Pancreas (tissue), 10 donors: ENCODE measurements around the gene APIP. TPM values are rescaled to one million over a fixed set of nuclear protein-coding genes. Genes with fewer than 3 reads are reported as not detected.

ENCODE experiments used
- ATAC-seq, 4 donors: fragments of 200-7000 bp; cut with Tn5 transposase; one replicate each; pipeline versions ENCODE4 v1.8.0 to v1.9.1; 2020; ENCODE audit warnings: mild to moderate bottlenecking in 4 of 4, moderate library complexity in 4 of 4
- DNase-seq, 6 donors: peaks; one replicate each; pipeline ENCODE4 v3.0.0-alpha.2; 2020
- FAIRE-seq: peaks from 2 replicates; lab custom pipeline; 2012; peaks lifted over from hg19 to GRCh38; lab: Jason Lieb, UNC
- H3K27ac ChIP-seq, 4 donors: fragments of 200-600 bp; sonication (generic); 1 replicate in 3 of 4; 2 replicates in 1 of 4; pipeline versions ENCODE4 v1.5.0 to v1.8.0; 2020
- H3K27me3 ChIP-seq, 4 donors: fragments of 200-600 bp; one replicate each; pipeline ENCODE4 v1.8.0; 2021
- H3K36me3 ChIP-seq, 3 donors: fragments of 200-600 bp; sonication (generic) in 1 of 3; one replicate each; pipeline versions ENCODE4 v1.5.0 to v1.8.0; 2020 to 2021
- H3K4me1 ChIP-seq, 3 donors: fragments of 200-600 bp; one replicate each; pipeline ENCODE4 v1.8.0; 2021
- H3K4me3 ChIP-seq, 4 donors: fragments of 200-600 bp; sonication (generic) in 2 of 4; one replicate each; pipeline versions ENCODE4 v1.5.0 to v1.8.0; 2020 to 2021
- H3K9me3 ChIP-seq, 4 donors: fragments of 200-600 bp; one replicate each; pipeline ENCODE4 v1.8.0; 2021
- CTCF ChIP-seq, 4 donors: fragments of 200-600 bp; sonication (generic) in 3 of 4; IDR thresholded peaks; one replicate each; pipeline versions ENCODE4 v1.5.0 to v1.8.0; 2021; ENCODE audit warnings: antibody characterized with exemption in 4 of 4
- WGBS, 2 donors: extraction: QIAGEN DNeasy Blood & Tissue Kit; methylation state at CpG; one replicate each; pipeline ENCODE4 v1.1.7; 2013; 5-methylcytosine and 5-hydroxymethylcytosine counted together
- intact Hi-C, 3 donors: fragments of 100-400 bp; cut with DNase I; formaldehyde crosslinking; loops; one replicate each; pipeline versions ENCODE4 v1.11.1 to v1.14.2; 2022
- polyA plus RNA-seq, 2 donors: library from polyadenylated mRNA; stranded (reverse); fragments of 200-250 nt; gene quantifications; one replicate each; pipeline ENCODE4 v1.2.3, GENCODE V29; 2013
- total RNA-seq, 6 donors: library from RNA; stranded (reverse); fragmentation: NEBNext Ultra II Directional in 4 of 6; extraction: Animal tissue kit (Norgen Biotek cat#: 25700) in 4 of 6; gene quantifications; one replicate each; pipeline versions ENCODE4 v1.2.1 to v1.2.4, GENCODE V29; 2021 to 2023
- donor health status: healthy with polysubstance abuse.
- donor health status: DM: no; HTN: no; CAD: no; lungs with moderate emphysema.
- donor health status: DM: no; HTN: no; CAD: no.
- donor health status: control.
- donor health status: control.
- donor health status: Bipolar disorder and iron deficiency.
- donor health status: DM: yes; HTN: yes; CAD: no.
- donor health status: DM: no; HTN: no; CAD: no.
- donor health status: DM: no; HTN: no; CAD: no.
- donor health status: DM: yes; HTN: yes; CAD: no.

The APIP gene
- total and polyA plus RNA-seq, 8 donors = 12.2 to 21.4 (median 13.9) TPM

GRCh38 chr11:34855021-34855753 lies 61.0 kb downstream of the APIP start:
- intact Hi-C loops = no loop called here
- no peak overlapping the region for H3K4me3 ChIP-seq
- DNase-seq (no peak), ATAC-seq (peak in 1 of 4 donors; percentile 46), FAIRE-seq (no peak)
- 84 to 87% methylated on average over 5 of the region's 5 CpGs for WGBS, 2 donors
- H3K9me3 ChIP-seq = no peaks in the 10 kb centered on the region
- no peak for TF ChIP-seq CTCF (IDR thresholded peaks at IDR 0.05)
- no peaks in the 10 kb centered on the region for H3K4me1 ChIP-seq
- H3K27me3 ChIP-seq = no peaks in the 10 kb centered on the region
- no peak overlapping the region for H3K27ac ChIP-seq
- no peaks in the 10 kb centered on the region for H3K36me3 ChIP-seq

- Histone ChIP-seq H3K27ac (no peak overlapping the region), H3K36me3 (no peaks in the 10 kb centered on the region), H3K9me3 (no peaks in the 10 kb centered on the region), H3K4me3 (no peak overlapping the region), H3K27me3 (no peaks in the 10 kb centered on the region), H3K4me1 (no peaks in the 10 kb centered on the region)
- no peak for TF ChIP-seq CTCF (IDR thresholded peaks at IDR 0.05)
- intact Hi-C loops = no loop called here
- FAIRE-seq (no peak), ATAC-seq (no peak), DNase-seq (no peak)
Observed at GRCh38 chr11:34851916-34852315, 64.3 kb downstream of the APIP start.

- intact Hi-C loops = no loop called here
- Histone ChIP-seq H3K36me3 (no peaks in the 10 kb centered on the region), H3K9me3 (no peaks in the 10 kb centered on the region), H3K27me3 (no peaks in the 10 kb centered on the region), H3K4me1 (no peaks in the 10 kb centered on the region), H3K4me3 (no peak overlapping the region), H3K27ac (no peak overlapping the region)
- ATAC-seq = peak in 2 of 4 donors; percentile 44 to 58
- no peak for FAIRE-seq
- 52 to 67% methylated on average over 4 of the region's 4 CpGs for WGBS, 2 donors
- TF ChIP-seq CTCF (IDR thresholded peaks at IDR 0.05) = no peak
- DNase-seq = no peak
Observed at GRCh38 chr11:34850334-34850733, 65.8 kb downstream of the APIP start.

GRCh38 chr11:34846467-34846866 lies 69.7 kb downstream of the APIP start:
- intact Hi-C loops = no loop called here
- no peak for FAIRE-seq
- Histone ChIP-seq H3K36me3 (no peaks in the 10 kb centered on the region), H3K4me3 (no peak overlapping the region), H3K27me3 (no peaks in the 10 kb centered on the region), H3K27ac (no peak overlapping the region), H3K4me1 (no peaks in the 10 kb centered on the region), H3K9me3 (no peaks in the 10 kb centered on the region)
- no peak for DNase-seq
- 83 to 92% methylated on average over 3 of the region's 3 CpGs for WGBS, 2 donors
- ATAC-seq = no peak
- TF ChIP-seq CTCF (IDR thresholded peaks at IDR 0.05) = no peak

GRCh38 chr11:34844463-34845112 lies 71.6 kb downstream of the APIP start:
- Histone ChIP-seq H3K36me3 (no peaks in the 10 kb centered on the region), H3K27ac (no peak overlapping the region), H3K27me3 (no peaks in the 10 kb centered on the region), H3K4me3 (no peak overlapping the region), H3K4me1 (no peaks in the 10 kb centered on the region), H3K9me3 (no peaks in the 10 kb centered on the region)
- no peak for TF ChIP-seq CTCF (IDR thresholded peaks at IDR 0.05)
- FAIRE-seq (no peak), DNase-seq (no peak), ATAC-seq (no peak)
- 89 to 97% methylated on average over 5 of the region's 5 CpGs for WGBS, 2 donors
- intact Hi-C loops = no loop called here
